DMS114 treated with DMSO at 0.1 percent for 48 hours (cell line): ENCODE measurements around the gene CHD8.
"Not testable (repeated sequence)": the region's sequence is repeated elsewhere in the genome, so short reads cannot be mapped to it uniquely, and the experiment has no call there.

ENCODE experiments used
- DNase-seq: peaks from one replicate; lab custom pipeline; 2025; ENCODE audit not compliant: unreplicated experiment; lab: John Stamatoyannopoulos, UW

The CHD8 gene

GRCh38 chr14:21455912-21456667 is at the start of gene CHD8:
Gene CHD8 (minus strand): TSS chr14:21456123. CDS start chr14:21431643, 24,480 bp downstream.
- DNase-seq = peak; percentile 98

DNA sequence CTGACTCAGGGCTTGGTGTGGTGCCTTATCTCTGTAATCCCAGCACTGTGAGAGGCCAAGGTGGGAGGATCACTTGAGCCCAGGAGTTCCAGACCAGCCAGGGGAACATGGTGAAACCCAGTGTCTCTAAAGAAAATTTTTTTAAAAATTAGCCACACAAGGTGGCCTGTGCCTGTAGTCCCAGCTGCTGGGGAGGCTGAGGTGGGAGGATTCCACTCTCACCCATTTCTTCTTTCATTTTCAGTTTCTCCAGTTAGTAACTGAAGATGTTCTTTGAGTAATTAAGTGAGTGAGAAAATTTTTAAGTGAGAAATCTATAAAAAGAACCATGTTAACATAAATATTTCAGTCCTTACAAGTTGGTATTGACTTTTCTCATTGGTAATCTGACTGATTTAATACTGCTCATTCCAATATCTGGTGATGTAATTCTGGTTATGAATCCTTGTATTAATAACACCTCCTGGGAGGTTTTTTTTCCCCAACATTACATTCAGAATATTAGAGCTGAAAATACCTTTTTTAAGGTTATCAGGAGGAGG is 49.2 kb upstream of the CHD8 start:
- no peak for DNase-seq

DNA sequence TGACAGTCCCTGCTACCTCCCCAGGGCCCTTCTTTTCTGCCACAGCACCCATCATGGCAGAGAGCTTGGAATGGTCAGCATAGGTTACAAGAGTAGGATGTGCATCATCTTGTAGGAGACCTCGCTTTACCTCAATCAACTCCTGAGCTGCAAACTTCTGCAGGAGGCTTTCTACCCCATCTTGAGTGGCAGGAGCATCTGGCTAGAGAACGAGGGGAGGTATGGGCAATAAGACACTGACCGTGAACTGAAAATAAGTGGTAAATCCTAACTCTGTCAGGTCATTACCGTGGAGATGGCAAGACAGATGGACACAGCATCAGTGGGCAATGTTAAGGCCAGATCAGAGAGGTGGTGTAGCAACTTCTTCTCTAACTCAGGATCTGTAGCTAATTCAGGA is 47.5 kb upstream of the CHD8 start:
- no peak for DNase-seq

- no peak for DNase-seq
Measured at GRCh38 chr14:21501568-21501967, 45.6 kb upstream of the CHD8 start.

- DNase-seq = peak; percentile 40
Measured at GRCh38 chr14:21498540-21499526, 42.9 kb upstream of the CHD8 start.

DNA sequence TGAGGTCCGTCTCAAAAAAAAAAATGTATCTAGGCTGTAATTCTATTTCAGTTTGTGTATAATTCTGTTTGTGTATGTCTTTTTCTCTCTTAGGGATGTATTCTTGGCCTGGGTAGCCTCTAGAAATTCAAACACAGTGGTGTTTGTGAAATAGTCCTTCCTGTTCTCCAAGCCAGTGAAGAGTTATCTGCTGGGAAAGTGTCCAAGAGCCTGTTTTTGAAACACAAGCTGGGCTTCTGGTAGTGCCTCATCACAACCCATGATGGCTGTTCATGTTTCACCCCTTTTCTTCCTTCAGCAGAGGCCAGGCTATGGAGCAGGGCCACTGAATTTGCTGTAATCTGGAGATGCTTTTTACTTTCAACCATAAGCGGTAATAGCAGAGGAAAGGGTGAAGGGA is 40.5 kb upstream of the CHD8 start:
- no peak for DNase-seq

DNA sequence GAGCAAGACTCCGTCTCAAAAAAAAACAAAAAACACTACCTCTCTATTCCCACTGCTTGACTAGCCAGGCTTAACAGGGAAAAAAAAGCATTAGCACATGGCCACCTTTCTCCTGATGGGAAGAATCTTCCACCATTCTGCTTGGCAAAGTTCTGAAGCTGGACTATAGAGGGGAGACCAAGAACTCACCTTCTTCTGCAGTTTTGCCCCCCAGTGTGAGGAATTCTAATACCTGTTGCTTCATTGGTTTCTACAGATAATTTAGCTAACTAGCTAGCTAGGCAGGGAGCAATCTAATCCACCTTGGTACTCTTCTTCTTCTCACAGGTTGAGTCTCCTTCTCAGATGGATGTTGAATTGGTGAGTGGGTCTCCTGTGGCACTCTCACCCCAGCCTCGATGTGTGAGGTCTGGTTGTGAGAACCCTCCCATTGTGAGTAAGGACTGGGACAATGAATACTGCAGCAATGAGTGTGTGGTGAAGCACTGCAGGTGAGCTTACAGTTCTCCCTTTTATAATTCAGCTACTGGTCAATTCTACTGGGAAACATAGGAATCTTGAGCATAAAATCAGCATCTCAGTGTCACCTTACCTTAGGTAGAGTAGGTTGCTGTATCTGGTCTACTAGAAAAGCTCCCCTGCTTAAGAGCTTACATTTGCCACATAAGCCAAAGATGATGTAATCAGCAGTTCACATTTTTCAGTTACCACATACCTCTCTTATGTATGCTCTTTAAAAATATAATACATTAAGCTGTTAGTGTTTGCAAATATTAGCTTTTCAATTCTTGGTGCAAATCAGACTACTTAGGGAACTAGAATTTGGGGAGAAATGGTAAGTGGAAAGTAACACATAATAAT is 39.2 kb upstream of the CHD8 start:
- DNase-seq = no peak

GRCh38 chr14:21486640-21487087 is 30.7 kb upstream of the CHD8 start:
- DNase-seq = no peak

DNA sequence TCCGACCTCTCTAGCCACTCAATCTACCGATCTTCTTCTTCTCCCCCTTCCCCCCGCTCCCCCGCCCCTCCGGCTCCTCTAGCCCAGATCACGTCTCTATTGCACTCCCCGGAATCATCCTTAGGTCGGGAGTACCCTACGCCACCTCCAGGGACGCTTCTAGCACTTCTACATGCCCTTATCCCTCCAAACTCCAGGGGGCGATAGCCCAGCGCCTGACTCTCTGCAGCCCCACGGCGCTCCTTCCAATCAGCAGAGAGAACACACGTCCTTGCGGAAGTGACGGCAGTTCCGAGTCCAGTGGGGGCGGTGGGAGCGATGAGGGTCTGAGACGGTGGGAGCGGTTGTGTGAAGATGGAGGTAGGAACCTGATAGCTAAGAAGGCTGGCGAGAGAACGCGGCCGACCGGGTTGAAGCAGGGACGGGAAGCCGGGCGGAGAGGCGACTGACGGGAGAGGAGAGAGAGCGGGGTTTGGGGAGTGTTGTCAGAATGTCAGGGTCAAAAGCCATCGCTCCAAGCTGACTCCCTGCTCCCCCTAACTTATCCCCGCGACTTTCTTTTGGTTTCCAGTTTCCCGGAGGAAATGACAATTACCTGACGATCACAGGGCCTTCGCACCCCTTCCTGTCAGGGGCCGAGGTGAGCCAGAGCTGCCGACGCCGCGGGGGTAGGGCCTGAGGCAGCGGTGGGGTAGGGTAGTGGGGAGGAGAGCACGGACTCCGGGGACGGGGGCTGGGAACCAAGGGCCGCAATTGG is 21.2 kb upstream of the CHD8 start, which contains the start of the genes RAB2B and TOX4:
RAB2B (minus strand) TSS at position 35 of the 757 bp plus-strand sequence. CDS start 87 bp downstream, outside the sequence.
TOX4 (plus strand) TSS at position 271 of the 757 bp plus-strand sequence; CDS start at position 355, 84 bp downstream.
- DNase-seq = peak; percentile 98

DNA sequence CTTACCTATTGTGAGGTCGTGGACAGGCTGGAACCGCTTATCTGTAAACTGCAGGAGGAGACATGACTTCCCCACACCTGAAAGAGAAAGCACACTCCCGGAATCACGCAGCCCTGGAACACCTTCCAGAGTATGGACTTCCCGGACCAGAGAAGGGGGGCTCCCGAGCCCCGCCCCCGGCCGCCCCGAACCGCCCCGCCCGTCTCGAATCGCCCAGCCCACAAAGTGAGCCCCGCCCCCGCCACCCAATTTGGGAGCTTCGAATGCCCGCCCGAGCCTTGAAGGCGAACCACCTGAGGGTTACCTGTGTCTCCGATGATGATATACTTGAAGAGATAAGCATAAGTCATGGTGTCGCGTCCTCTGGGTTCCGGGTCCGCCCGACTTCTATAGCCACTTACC is 20.6 kb upstream of the CHD8 start:
- DNase-seq = no peak

- no peak for DNase-seq
Measured at GRCh38 chr14:21475767-21476522, 20.0 kb upstream of the CHD8 start.

DNA sequence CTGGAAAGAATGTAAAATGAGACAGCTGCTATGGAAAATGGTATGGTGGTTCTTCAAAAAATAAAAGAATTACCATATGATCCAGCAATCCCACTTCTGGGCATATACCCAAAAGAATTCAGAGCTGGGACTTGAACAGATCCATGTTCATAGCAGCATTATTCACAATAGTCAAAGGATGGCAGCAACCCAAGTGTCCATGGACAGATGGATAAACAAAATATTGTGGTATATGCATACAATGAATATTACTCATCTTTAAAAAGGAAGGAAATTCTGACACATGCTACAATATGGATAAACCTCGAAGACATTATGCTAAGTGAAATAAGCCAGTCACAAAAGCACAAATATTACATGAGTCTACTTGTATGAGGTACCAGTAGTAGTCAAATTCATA is 11.7 kb upstream of the CHD8 start:
- DNase-seq = no peak

GRCh38 chr14:21455592-21455911 is 371 bp downstream of the CHD8 start:
- no peak for DNase-seq

GRCh38 chr14:21454843-21455544 is 929 bp downstream of the CHD8 start:
- no peak for DNase-seq

- no peak for DNase-seq
Measured at GRCh38 chr14:21449899-21450216, 6.1 kb downstream of the CHD8 start.

- not testable (repeated sequence) for DNase-seq
Measured at GRCh38 chr14:21442657-21443056, 13.3 kb downstream of the CHD8 start.

GRCh38 chr14:21440859-21441258 is 15.1 kb downstream of the CHD8 start:
- DNase-seq = no peak

- DNase-seq = peak; percentile 90
Measured at GRCh38 chr14:21437063-21437901, 18.6 kb downstream of the CHD8 start.
